ENCODE results near the gene EEF1G. TPM values are rescaled to one million over a fixed set of nuclear protein-coding genes. Genes with fewer than 3 reads are reported as not detected.
"Not testable (repeated sequence)": the region's sequence is repeated elsewhere in the genome, so short reads cannot be mapped to it uniquely, and the experiment has no call there.

The EEF1G gene
- total and polyA plus RNA-seq, 11 donors = 549 to 1,190 (median 929) TPM

DNA sequence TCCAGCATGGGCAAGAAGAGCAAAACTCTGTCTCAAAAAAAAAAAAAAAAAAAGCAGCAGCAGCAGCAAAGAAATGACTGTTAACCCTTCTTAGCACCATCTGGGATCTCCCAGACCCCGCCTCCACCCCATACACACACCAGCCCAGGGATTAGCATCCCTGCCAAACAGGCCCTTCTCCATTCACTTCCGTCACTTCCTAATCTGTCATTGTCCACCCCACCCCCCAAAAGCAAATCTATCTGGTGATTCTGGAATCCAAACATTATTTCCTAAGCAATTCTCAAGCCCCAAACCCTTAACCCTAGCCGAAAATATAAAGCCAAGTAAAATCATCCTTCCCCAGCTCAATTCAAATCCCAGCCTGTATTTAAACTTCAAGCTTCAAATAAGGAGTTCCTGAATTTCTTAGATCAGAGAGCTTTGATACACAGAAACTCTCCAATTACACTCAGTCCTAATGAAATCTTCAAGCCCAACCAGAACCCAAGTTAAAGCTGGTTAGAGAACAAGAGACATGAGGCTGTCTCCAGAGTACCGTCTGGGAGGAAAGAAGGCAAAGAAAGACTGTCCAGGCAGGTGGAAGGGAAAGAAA, 21.1 kb downstream of the EEF1G start:
- H3K36me3 ChIP-seq = peaks cover 0 to 3% (median 0%) of the 10 kb centered on the region in 9 donors
- peak in 1 of 5 donors; percentile 37 for DNase-seq
- peak overlapping the region; percentile 86 to 98 (median 93) for H3K27ac ChIP-seq
- intact Hi-C loops (cut with DNase I) = no loop called here
- no peaks in the 10 kb centered on the region for H3K27me3 ChIP-seq
- no peak for TF ChIP-seq POLR2A (IDR thresholded peaks at IDR 0.05)
- TF ChIP-seq, protein P1, sequence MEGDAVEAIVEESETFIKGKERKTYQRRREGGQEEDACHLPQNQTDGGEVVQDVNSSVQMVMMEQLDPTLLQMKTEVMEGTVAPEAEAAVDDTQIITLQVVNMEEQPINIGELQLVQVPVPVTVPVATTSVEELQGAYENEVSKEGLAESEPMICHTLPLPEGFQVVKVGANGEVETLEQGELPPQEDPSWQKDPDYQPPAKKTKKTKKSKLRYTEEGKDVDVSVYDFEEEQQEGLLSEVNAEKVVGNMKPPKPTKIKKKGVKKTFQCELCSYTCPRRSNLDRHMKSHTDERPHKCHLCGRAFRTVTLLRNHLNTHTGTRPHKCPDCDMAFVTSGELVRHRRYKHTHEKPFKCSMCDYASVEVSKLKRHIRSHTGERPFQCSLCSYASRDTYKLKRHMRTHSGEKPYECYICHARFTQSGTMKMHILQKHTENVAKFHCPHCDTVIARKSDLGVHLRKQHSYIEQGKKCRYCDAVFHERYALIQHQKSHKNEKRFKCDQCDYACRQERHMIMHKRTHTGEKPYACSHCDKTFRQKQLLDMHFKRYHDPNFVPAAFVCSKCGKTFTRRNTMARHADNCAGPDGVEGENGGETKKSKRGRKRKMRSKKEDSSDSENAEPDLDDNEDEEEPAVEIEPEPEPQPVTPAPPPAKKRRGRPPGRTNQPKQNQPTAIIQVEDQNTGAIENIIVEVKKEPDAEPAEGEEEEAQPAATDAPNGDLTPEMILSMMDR (IDR thresholded peaks at IDR 0.05) = no peak
- peak overlapping the region in 10 of 12 donors; percentile 8 to 33 (median 20) for H3K4me3 ChIP-seq
- ATAC-seq = no peak
- no peaks in the 10 kb centered on the region for H3K9me3 ChIP-seq
- 28 to 39% (median 34%) methylated on average over 4 of the region's 4 CpGs for WGBS, 4 donors
- H3K4me1 ChIP-seq = peaks cover 26 to 99% (median 92%) of the 10 kb centered on the region in 12 donors

DNA sequence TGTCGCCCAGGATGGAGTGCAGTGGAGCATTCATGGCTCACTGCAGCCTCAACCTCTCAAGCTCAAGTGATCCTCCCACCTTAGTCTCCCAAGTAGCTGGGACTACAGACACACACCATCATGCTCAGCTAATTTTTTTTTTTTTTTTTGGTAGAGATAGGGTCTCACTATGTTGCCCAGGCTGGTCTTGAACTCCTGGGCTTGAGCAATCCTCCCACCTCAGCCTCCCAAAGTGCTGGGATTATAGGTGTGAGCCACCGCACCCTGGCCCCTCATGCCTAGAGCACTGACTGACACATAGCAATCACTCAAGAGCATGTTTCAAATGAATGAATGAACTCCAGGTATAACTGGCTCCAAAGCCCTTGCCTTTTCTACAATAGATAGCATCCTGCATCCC, 23.2 kb downstream of the EEF1G start:
- H3K4me3 ChIP-seq; H3K27me3 ChIP-seq; ATAC-seq; DNase-seq; H3K36me3 ChIP-seq; H3K9me3 ChIP-seq; intact Hi-C loops (cut with DNase I): not testable (repeated sequence)
- peaks cover 21 to 83% (median 79%) of the 10 kb centered on the region in 12 donors for H3K4me1 ChIP-seq
- peak overlapping the region in 1 of 12 donors; percentile 93 for H3K27ac ChIP-seq
- WGBS, 4 donors = 90 to 99% (median 95%) methylated on average over 2 of the region's 2 CpGs

DNA sequence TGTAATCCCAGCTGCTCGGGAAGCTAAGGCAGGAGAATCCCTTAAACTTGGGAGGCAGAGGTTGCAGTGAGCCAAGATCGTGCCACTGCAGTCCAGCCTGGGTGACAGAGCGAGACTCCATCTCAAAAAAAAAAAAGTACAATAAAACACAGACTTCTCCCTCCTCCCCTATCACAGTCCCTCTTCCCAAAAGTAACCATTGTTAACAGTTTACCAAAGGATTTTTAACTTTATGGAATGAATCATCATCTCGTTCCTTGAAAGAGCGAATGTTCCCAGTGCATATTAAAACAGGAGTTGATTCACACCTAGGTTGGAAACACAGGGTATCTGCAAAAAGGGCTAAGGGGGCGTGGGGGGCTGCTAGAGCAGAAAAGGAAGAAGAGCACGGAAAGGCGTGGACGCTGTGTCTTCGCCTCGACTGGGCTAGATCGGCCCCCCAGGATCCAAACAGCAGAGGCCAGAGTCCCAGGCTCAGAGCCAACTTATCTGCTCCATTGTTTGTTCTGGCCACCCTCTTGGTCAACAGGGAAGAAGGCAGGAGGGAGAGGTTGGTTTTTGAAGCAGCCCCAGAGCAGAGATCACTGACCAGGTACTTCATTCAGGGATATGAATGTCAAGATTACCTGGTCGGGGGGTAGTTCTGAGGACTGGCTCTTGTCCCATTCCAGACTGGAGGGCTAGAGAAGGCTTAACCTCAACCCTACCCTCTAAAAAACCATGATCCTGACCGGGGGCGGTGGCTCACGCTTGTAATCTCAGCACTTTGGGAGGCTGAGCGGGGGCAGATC, 25.0 kb downstream of the EEF1G start:
- ATAC-seq = no peak
- Histone ChIP-seq H3K36me3 (no peaks in the 10 kb centered on the region), H3K4me3 (peak overlapping the region in 3 of 12 donors; percentile 5 to 99 (median 95)), H3K27me3 (no peaks in the 10 kb centered on the region), H3K4me1 (peaks cover 18 to 81% (median 64%) of the 10 kb centered on the region in 12 donors), H3K27ac (peak overlapping the region; percentile 94 to 100 (median 99)), H3K9me3 (no peaks in the 10 kb centered on the region)
- intact Hi-C loops (cut with DNase I) = loop anchor here in 2 of 10 donors (10.0 kb wide), 1 partner anchor 154 kb away; no protein-coding TSS in a partner anchor
- TF ChIP-seq, protein P1 (IDR thresholded peaks at IDR 0.05) = no peak
- TF ChIP-seq POLR2A (IDR thresholded peaks at IDR 0.05) = no peak
- WGBS, 4 donors = 44 to 57% (median 51%) methylated on average over 17 of the region's 17 CpGs
- peak in 2 of 5 donors; percentile 42 to 70 for DNase-seq

DNA sequence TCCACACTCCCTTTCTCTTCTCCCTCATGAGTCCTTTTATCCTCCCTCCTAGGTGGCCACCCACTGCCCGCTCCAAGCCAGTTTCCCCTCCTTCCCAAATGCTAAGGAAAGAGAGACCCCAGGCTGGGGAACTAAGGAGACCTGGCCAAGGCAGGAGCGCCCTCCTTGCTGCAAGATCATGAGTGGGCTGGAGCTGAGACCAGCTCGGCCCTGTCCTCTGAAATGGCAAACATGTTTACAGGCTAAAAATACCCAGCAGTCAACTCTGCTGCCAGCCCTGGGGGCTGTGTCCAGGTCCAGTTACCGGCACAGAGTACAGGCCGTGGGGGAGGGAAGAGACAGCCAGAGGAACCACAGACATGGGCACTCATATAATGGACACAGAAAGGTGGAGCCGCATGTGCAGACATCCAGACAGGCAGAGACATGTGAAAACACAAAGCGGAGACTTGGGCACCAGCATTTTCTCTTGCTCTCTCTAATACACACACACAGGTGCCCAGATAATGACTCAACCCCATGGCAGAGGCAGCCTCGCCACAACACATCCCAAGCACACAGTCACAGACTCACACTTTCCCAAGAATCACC, 25.9 kb downstream of the EEF1G start:
- TF ChIP-seq, protein P1 (IDR thresholded peaks at IDR 0.05) = no peak
- TF ChIP-seq POLR2A (IDR thresholded peaks at IDR 0.05) = peak in 1 of 2 donors; percentile 79
- H3K4me3 ChIP-seq = peak overlapping the region; percentile 71 to 100 (median 98)
- H3K36me3 ChIP-seq = no peaks in the 10 kb centered on the region
- ATAC-seq (peak; percentile 24 to 46 (median 32)), DNase-seq (peak in 4 of 5 donors; percentile 56 to 84 (median 78))
- H3K9me3 ChIP-seq = no peaks in the 10 kb centered on the region
- no peaks in the 10 kb centered on the region for H3K27me3 ChIP-seq
- peak overlapping the region; percentile 94 to 100 (median 99) for H3K27ac ChIP-seq
- H3K4me1 ChIP-seq = peaks cover 14 to 81% (median 63%) of the 10 kb centered on the region in 12 donors
- intact Hi-C loops (cut with DNase I) = loop anchor here in 4 of 10 donors (2.0 to 10.0 kb wide), 4 partner anchors 13 to 153 kb away; no protein-coding TSS in a partner anchor
- WGBS, 4 donors = 29 to 42% (median 40%) methylated on average over 8 of the region's 8 CpGs
